KMS-11 (cell line): Measurements from ENCODE around the gene HIGD1B.

Experiments
- H2AFZ ChIP-seq: fragments of 200-600 bp; sonication (generic); 2 replicates; pipeline ENCODE4 v1.6.1; 2016; ENCODE audit warnings: antibody characterized with exemption, mixed run types, low read depth
- H3K27ac ChIP-seq: fragments of 200-600 bp; sonication (generic); 2 replicates; pipeline ENCODE4 v1.6.1; 2016; ENCODE audit warnings: mild to moderate bottlenecking, mixed run types
- H3K27me3 ChIP-seq: fragments of 200-600 bp; sonication (generic); 2 replicates; pipeline ENCODE4 v1.6.1; 2017; ENCODE audit warnings: mild to moderate bottlenecking, low read depth, mixed run types, moderate library complexity; ENCODE audit not compliant: insufficient read depth
- H3K36me3 ChIP-seq: fragments of 200-600 bp; sonication (generic); 2 replicates; pipeline ENCODE4 v1.6.1; 2017; ENCODE audit warnings: mild to moderate bottlenecking, mixed run types; ENCODE audit not compliant: insufficient read depth
- H3K4me1 ChIP-seq: fragments of 200-600 bp; sonication (generic); 2 replicates; pipeline ENCODE4 v1.6.1; 2016; ENCODE audit warnings: mild to moderate bottlenecking, low read depth, mixed run types; ENCODE audit not compliant: poor library complexity, severe bottlenecking
- H3K4me2 ChIP-seq: fragments of 200-600 bp; sonication (generic); 2 replicates; pipeline ENCODE4 v1.7.0; 2016; ENCODE audit warnings: mild to moderate bottlenecking, mixed run types
- H3K4me3 ChIP-seq: fragments of 200-600 bp; sonication (generic); IDR thresholded peaks from 2 replicates; pipeline ENCODE4 v1.6.1; 2017; ENCODE audit warnings: low read depth, low read length, mixed read lengths; ENCODE audit not compliant: insufficient read depth
- H3K79me2 ChIP-seq: fragments of 200-600 bp; sonication (generic); 2 replicates; pipeline ENCODE4 v1.6.1; 2016; ENCODE audit warnings: low read depth, mixed run types; ENCODE audit not compliant: insufficient read depth
- H3K9ac ChIP-seq: fragments of 200-600 bp; sonication (generic); 2 replicates; pipeline ENCODE4 v1.6.1; 2016; ENCODE audit warnings: mild to moderate bottlenecking, mixed run types
- H4K20me1 ChIP-seq: fragments of 200-600 bp; sonication (generic); 2 replicates; pipeline ENCODE4 v1.6.1; 2016; ENCODE audit warnings: mild to moderate bottlenecking, mixed run types; ENCODE audit not compliant: insufficient read depth
- TF ChIP-seq, protein P1 (sequence below): fragments of 200-600 bp; sonication (generic); conservative IDR thresholded peaks from 2 replicates; pipeline ENCODE4 v1.6.1; 2017; ENCODE audit warnings: low read depth, mild to moderate bottlenecking, antibody characterized with exemption, low read length, moderate library complexity, mixed read lengths

HIGD1B gene

DNA sequence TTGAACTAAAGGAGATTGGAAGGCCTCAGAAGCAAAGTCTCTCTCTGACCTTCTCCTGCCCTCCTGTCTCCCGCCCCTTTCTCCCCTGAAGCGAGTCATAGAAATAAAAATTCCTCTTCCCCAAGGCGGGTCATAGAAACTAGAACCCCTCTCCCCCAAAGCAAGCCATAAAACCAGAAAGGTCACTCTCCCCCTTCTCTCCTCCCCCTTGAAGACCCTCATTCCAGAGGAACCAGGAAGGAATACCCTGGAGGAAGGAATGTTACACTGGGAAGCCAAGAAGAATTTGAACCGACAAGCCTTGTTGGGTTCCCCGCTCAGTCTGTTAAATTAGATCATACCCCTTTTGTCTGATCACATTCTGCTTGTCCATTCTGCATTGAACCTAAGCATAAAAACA is 14.9 kb upstream of the HIGD1B start:
- Histone ChIP-seq H3K36me3 (no peaks in the 10 kb centered on the region), H2AFZ (no peak overlapping the region), H3K4me3 (no peak overlapping the region), H3K27ac (no peak overlapping the region), H3K79me2 (no peaks in the 10 kb centered on the region), H3K4me1 (no peaks in the 10 kb centered on the region), H3K9ac (no peak overlapping the region), H4K20me1 (no peaks in the 10 kb centered on the region), H3K4me2 (no peak overlapping the region), H3K27me3 (peaks cover 42% of the 10 kb centered on the region)
- TF ChIP-seq, protein P1, sequence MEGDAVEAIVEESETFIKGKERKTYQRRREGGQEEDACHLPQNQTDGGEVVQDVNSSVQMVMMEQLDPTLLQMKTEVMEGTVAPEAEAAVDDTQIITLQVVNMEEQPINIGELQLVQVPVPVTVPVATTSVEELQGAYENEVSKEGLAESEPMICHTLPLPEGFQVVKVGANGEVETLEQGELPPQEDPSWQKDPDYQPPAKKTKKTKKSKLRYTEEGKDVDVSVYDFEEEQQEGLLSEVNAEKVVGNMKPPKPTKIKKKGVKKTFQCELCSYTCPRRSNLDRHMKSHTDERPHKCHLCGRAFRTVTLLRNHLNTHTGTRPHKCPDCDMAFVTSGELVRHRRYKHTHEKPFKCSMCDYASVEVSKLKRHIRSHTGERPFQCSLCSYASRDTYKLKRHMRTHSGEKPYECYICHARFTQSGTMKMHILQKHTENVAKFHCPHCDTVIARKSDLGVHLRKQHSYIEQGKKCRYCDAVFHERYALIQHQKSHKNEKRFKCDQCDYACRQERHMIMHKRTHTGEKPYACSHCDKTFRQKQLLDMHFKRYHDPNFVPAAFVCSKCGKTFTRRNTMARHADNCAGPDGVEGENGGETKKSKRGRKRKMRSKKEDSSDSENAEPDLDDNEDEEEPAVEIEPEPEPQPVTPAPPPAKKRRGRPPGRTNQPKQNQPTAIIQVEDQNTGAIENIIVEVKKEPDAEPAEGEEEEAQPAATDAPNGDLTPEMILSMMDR: no peak

DNA sequence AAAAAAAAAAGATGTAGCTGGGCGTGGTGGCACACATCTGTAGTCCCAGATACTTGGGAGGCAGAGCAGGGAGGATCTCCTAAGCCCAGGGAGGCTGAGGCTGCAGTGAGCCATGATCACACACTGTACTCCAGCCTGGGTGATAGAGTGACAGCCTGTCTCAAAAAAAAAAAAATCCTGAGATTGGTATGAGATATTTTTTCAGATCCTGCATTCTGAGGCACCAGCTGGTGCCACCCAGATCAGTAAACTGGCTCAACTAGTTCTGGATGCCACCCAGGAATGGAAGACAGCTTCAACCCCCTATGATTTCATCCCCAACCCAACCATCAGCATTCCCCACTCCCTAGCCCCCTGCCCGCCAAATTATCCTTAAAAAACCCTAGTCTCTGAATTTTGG is 10.5 kb upstream of the HIGD1B start:
- Histone ChIP-seq H3K9ac (no peak overlapping the region), H2AFZ (no peak overlapping the region), H4K20me1 (no peaks in the 10 kb centered on the region), H3K36me3 (no peaks in the 10 kb centered on the region), H3K4me3 (no peak overlapping the region), H3K79me2 (no peaks in the 10 kb centered on the region), H3K4me1 (peaks cover 5% of the 10 kb centered on the region), H3K27me3 (peaks cover 11% of the 10 kb centered on the region; the same call in 1 of the 2 replicates), H3K4me2 (no peak overlapping the region), H3K27ac (no peak overlapping the region)
- TF ChIP-seq, protein P1: no peak

DNA sequence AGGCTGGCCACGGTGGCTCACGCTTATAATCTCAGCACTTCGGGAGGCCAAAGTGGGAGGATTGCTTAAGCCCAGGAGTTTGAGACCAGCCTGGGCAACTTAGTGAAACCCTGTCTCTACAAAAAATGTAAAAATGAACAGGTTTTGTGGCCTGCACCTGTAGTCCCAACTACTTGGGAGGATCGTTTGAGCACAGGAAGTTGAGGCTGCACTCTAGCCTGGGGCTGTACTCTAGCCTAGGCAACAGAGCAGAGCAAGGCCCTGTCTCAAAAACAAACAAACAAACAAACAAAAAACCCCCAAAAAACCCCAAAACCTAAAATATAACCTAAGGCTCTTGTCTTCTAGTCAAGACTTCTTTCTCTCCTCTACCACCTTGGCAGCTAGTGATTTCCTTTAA is 7.4 kb upstream of the HIGD1B start:
- Histone ChIP-seq H3K79me2 (no peaks in the 10 kb centered on the region), H3K36me3 (no peaks in the 10 kb centered on the region), H3K4me1 (peaks cover 5% of the 10 kb centered on the region), H3K27me3 (peaks cover 11% of the 10 kb centered on the region; the same call in 1 of the 2 replicates), H3K4me2 (no peak overlapping the region), H3K4me3 (no peak overlapping the region), H4K20me1 (no peaks in the 10 kb centered on the region), H3K9ac (no peak overlapping the region), H3K27ac (no peak overlapping the region), H2AFZ (no peak overlapping the region)
- TF ChIP-seq, protein P1: no peak

DNA sequence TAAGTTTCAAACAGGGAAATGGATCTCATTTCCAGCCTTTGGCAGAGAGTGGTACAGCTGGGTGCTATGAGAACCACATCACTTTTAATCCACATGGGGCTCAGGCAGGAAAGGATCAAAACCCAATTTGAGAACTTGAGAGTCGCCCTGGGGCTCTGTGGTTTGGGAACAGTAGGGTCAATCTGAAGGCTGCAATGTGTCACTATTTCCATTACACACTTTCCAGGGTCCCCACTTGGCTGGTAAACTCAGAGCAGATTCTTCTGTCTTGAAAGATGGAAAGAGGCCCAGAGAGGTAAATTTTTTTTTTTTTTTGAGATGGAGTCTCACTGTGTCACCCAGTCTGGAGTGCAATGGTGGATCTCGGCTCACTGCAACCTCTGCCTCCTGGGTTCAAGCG is 6.7 kb upstream of the HIGD1B start:
- TF ChIP-seq, protein P1: no peak
- Histone ChIP-seq H4K20me1 (no peaks in the 10 kb centered on the region), H3K36me3 (no peaks in the 10 kb centered on the region), H3K79me2 (no peaks in the 10 kb centered on the region), H2AFZ (no peak overlapping the region), H3K27ac (no peak overlapping the region), H3K4me3 (no peak overlapping the region), H3K4me1 (peaks cover 5% of the 10 kb centered on the region), H3K4me2 (no peak overlapping the region), H3K27me3 (peaks cover 9% of the 10 kb centered on the region; the same call in 1 of the 2 replicates), H3K9ac (no peak overlapping the region)

DNA sequence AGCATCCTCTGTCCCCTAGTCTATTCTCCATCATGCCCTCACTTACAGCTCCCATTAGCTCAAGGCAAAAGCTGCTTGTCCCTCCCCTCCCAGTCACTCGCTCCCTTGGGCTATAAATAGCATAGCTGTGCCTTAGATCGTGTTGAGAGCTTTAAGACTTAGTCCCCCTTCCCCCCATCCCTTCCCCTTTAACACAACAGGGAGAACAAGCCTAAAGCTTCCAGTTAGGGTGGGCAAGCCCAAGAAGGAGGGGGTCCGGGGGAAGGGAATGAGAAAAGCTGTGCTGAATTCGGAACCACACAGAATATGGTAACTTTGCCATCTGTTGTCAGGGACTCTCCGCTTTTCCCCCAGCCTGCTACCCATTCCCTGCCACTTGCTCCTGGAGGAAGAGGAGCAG is 4.9 kb upstream of the HIGD1B start:
- H2AFZ ChIP-seq: no peak overlapping the region
- peaks cover 1% of the 10 kb centered on the region; the same call in 1 of the 2 replicates for H3K27me3 ChIP-seq
- H3K79me2 ChIP-seq: no peaks in the 10 kb centered on the region
- H3K4me1 ChIP-seq: peaks cover 5% of the 10 kb centered on the region
- H3K4me3 ChIP-seq: no peak overlapping the region
- TF ChIP-seq, protein P1: no peak
- no peaks in the 10 kb centered on the region for H4K20me1 ChIP-seq
- no peaks in the 10 kb centered on the region for H3K36me3 ChIP-seq
- H3K9ac ChIP-seq: no peak overlapping the region
- H3K4me2 ChIP-seq: no peak overlapping the region
- H3K27ac ChIP-seq: no peak overlapping the region
